GM19455 (cell line): ENCODE results near the gene TSSK3.
"Not testable (repeated sequence)": the region's sequence is repeated elsewhere in the genome, so short reads cannot be mapped to it uniquely, and the experiment has no call there.

Experiments
- ATAC-seq: cut with Tn5 transposase; IDR thresholded peaks from one replicate; pipeline ENCODE4 v1.9.1; 2021; ENCODE audit not compliant: unreplicated experiment

TSSK3 gene

GRCh38 chr1:32396524-32396923 lies 34.2 kb downstream of the TSSK3 start:
- not testable (repeated sequence) for ATAC-seq

DNA sequence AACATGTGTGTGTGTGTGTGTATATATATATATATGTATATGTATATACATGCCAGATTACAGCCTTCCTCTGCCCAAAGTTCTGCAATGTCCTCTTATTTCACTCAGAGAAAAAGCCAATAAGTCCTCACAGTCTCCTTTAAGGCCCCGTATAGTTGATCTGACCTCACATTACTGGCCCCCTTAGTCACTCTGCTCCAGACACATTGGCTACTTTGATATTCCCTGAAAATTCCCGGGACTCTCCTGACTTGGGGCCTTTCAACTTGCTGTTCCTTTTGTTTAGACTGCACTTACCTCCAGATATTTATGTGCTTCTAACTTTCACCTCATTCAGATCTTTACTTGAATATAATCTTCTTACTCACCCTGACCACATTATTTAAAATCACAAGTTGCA lies 36.1 kb downstream of the TSSK3 start:
- no peak for ATAC-seq

- ATAC-seq: no peak
Observed at GRCh38 chr1:32399843-32400242, 37.5 kb downstream of the TSSK3 start.

- no peak for ATAC-seq
Observed at GRCh38 chr1:32400876-32401631, 38.7 kb downstream of the TSSK3 start.

DNA sequence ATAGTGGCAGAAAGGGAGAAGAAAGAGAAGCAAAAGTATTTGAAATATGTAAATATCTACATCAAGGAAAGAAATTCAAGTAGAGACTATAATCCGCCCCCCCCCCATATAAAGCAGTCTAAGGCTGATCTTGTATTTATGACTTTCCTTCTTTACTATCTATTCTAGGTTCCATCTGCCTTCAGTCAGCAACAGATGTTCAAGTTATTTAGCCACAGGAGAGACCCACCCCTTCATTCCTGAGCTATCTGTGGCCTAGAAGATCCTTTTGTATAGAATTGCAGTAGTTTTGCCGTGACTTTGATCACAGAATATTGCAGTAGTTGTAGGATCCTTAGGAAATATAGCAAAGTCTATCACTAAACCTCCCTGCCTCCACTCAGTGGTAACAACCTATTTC lies 42.6 kb downstream of the TSSK3 start:
- ATAC-seq: no peak

DNA sequence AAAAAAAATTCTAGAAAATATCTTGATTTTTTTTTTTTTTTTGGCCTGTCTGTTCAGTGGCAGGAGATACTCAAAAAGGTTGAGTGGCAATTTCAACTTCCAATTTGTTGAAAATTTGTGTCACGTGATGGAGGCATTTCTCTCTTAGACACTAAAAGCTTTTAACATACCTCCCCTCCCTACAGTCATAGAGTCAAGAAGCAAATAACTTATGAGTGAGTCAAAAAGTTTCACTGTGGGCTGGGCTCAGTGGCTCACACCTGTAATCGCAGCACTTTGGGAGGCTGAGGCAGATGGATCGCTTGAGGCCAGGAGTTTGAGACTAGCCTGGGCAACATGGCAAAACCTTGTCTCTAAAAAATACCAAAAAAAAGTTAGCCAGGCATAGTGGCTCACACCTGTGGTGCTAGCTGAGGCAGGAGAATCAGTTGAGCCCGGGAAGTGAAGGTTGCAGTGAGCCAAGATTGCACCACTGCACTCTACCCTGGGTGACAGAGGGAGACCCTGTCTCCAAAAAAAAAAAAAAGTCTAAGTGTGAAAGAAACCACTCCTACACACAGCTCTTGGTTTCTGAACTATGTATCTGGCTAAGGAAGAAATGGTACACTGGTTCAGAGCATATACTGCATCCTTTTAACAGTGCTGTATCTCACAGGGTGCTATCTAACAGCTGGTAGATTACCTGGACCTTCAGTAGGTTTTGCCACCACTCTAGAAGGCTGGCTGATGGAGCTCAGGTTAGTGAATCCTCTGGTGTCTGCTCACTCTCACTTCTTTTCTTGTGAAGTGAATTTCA lies 43.5 kb downstream of the TSSK3 start:
- no peak for ATAC-seq

DNA sequence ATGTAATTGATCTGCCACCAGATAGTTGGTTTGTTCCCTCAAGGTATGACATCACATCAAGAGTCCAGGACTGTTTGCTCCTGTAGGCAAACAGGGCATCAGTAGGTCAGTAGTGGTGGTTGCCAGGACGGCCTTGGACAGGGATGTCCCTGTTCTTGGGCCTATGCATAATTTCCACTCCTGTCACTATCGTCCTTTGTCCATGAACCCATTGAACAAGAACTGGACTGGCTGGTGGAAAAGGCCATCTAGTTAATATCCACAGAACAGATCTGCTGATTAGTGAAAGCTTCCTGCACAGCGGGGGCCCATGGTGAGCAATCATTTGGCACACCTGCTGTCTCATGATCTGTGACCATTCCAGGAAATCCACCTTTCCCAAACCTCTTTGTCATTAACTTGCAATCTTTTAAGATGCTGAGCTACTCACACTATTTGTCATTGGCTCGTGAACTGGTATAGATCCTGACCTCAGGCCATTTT lies 44.3 kb downstream of the TSSK3 start:
- no peak for ATAC-seq

DNA sequence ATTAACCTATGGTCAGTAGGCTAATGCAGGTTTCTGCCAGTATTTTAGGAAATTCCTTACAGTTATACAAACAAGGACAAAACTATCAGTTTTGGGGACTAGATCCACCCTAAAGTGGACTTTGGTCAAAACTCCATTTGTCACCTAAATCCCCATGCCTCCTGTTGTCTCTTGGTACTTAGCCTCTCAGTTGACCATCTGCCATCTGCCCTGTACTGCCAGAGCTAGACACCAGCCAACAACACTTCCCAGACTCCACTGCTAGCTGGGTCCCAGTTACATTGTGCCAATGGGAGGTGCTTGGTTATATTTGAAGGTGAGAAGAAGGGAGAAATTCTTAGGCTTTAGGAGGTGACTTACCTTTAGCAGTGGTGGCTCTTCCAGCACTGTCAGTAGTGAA lies 48.9 kb downstream of the TSSK3 start:
- no peak for ATAC-seq

- ATAC-seq: no peak
Observed at GRCh38 chr1:32413507-32414185, 51.3 kb downstream of the TSSK3 start.
